Smooth muscle cell (in vitro differentiated cells): ENCODE data around the gene CDIP1. TPM values are rescaled to one million over a fixed set of nuclear protein-coding genes. Genes with fewer than 3 reads are reported as not detected.

Experiments
- DNase-seq: peaks from one replicate; lab custom pipeline; 2025; ENCODE audit not compliant: unreplicated experiment; lab: John Stamatoyannopoulos, UW
- H2AFZ ChIP-seq: fragments of 200-600 bp; sonication (generic); 2 replicates; pipeline ENCODE4 v1.6.0; 2016; ENCODE audit warnings: antibody characterized with exemption, low read depth, mild to moderate bottlenecking
- H3F3A ChIP-seq: fragments of 200-600 bp; sonication (generic); 2 replicates; pipeline ENCODE4 v1.6.0; 2017; ENCODE audit warnings: antibody characterized with exemption, low read depth
- H3K27ac ChIP-seq: fragments of 200-600 bp; sonication (generic); 2 replicates; pipeline ENCODE4 v1.5.1; 2016; ENCODE audit warnings: low read depth, mild to moderate bottlenecking
- H3K27me3 ChIP-seq: fragments of 200-600 bp; sonication (generic); 2 replicates; pipeline ENCODE4 v1.6.1; 2016; ENCODE audit warnings: low read depth, mild to moderate bottlenecking
- H3K36me3 ChIP-seq: fragments of 200-600 bp; sonication (generic); 2 replicates; pipeline ENCODE4 v1.5.1; 2016; ENCODE audit warnings: low read depth
- H3K4me1 ChIP-seq: fragments of 200-600 bp; sonication (generic); 2 replicates; pipeline ENCODE4 v1.5.1; 2016; ENCODE audit warnings: low read depth
- H3K4me2 ChIP-seq: fragments of 200-600 bp; sonication (generic); 2 replicates; pipeline ENCODE4 v1.6.0; 2016; ENCODE audit warnings: mild to moderate bottlenecking
- H3K4me3 ChIP-seq: fragments of 200-600 bp; sonication (generic); 2 replicates; pipeline ENCODE4 v1.5.1; 2016; ENCODE audit warnings: mild to moderate bottlenecking
- H3K79me2 ChIP-seq: fragments of 200-600 bp; sonication (generic); 2 replicates; pipeline ENCODE4 v1.6.0; 2016; ENCODE audit warnings: low read depth, mild to moderate bottlenecking
- H3K9ac ChIP-seq: fragments of 200-600 bp; sonication (generic); 2 replicates; pipeline ENCODE4 v1.6.0; 2016; ENCODE audit warnings: low read depth
- H3K9me3 ChIP-seq: fragments of 200-600 bp; sonication (generic); replicated peaks from 2 replicates; pipeline ENCODE4 v1.5.1; 2016; ENCODE audit warnings: low read depth
- H4K20me1 ChIP-seq: fragments of 200-600 bp; sonication (generic); 2 replicates; pipeline ENCODE4 v1.6.0; 2016; ENCODE audit warnings: low read depth
- CTCF ChIP-seq: fragments of 200-600 bp; sonication (generic); IDR thresholded peaks from 2 replicates; pipeline ENCODE4 v1.5.1; 2017; ENCODE audit warnings: borderline replicate concordance, mild to moderate bottlenecking, antibody characterized with exemption; ENCODE audit not compliant: insufficient read depth, poor library complexity, severe bottlenecking
- WGBS: methylation state at CpG from one replicate; pipeline ENCODE4 v1.1.7; 2016; ENCODE audit warnings: low lambda C conversion rate; 5-methylcytosine and 5-hydroxymethylcytosine counted together
- polyA plus RNA-seq: library from polyadenylated mRNA; unstranded; fragments of >200 nt; fragmentation: Nextera tagmentation; extraction: Ambion mirVana; gene quantifications from 2 replicates; pipeline ENCODE4 v1.2.1, GENCODE V29; 2016
- total RNA-seq: library from RNA; depleted of rRNA; stranded (reverse); fragments of >200 nt; gene quantifications from 2 replicates; pipeline ENCODE4 v1.2.3, GENCODE V29; 2014

CDIP1 gene
- total and polyA plus RNA-seq, 2 experiments from 2014 or later = 19.7 to 36.9 TPM

GRCh38 chr16:4534151-4534790, 4.3 kb downstream of the CDIP1 start:
- Histone ChIP-seq H3K27ac (no peak overlapping the region), H3K27me3 (no peaks in the 10 kb centered on the region), H3K36me3 (no peaks in the 10 kb centered on the region), H3K9ac (no peak overlapping the region), H2AFZ (no peak overlapping the region), H3F3A (peaks cover 10% of the 10 kb centered on the region), H3K4me2 (no peak overlapping the region), H3K9me3 (no peaks in the 10 kb centered on the region), H3K4me1 (peaks cover 18% of the 10 kb centered on the region), H3K4me3 (no peak overlapping the region), H3K79me2 (peaks cover 36% of the 10 kb centered on the region), H4K20me1 (peaks cover 61% of the 10 kb centered on the region)
- 90% methylated on average over 12 of the region's 13 CpGs for WGBS
- DNase-seq = no peak
- TF ChIP-seq CTCF = no peak

GRCh38 chr16:4533490-4533889, 5.1 kb downstream of the CDIP1 start:
- peaks cover 12% of the 10 kb centered on the region for H3F3A ChIP-seq
- 92% methylated on average over 6 of the region's 6 CpGs for WGBS
- no peaks in the 10 kb centered on the region for H3K36me3 ChIP-seq
- H3K27me3 ChIP-seq = no peaks in the 10 kb centered on the region
- no peak overlapping the region for H3K27ac ChIP-seq
- no peak overlapping the region for H2AFZ ChIP-seq
- H4K20me1 ChIP-seq = peaks cover 69% of the 10 kb centered on the region
- no peak overlapping the region for H3K4me3 ChIP-seq
- no peak overlapping the region for H3K4me2 ChIP-seq
- no peak overlapping the region for H3K9ac ChIP-seq
- no peak for TF ChIP-seq CTCF
- H3K4me1 ChIP-seq = peaks cover 21% of the 10 kb centered on the region
- no peaks in the 10 kb centered on the region for H3K9me3 ChIP-seq
- no peak for DNase-seq
- peaks cover 38% of the 10 kb centered on the region for H3K79me2 ChIP-seq

GRCh38 chr16:4532238-4532637, 6.3 kb downstream of the CDIP1 start:
- H3F3A ChIP-seq = peaks cover 12% of the 10 kb centered on the region
- no peaks in the 10 kb centered on the region for H3K9me3 ChIP-seq
- peaks cover 81% of the 10 kb centered on the region for H4K20me1 ChIP-seq
- H3K4me3 ChIP-seq = no peak overlapping the region
- no peak overlapping the region for H2AFZ ChIP-seq
- H3K27me3 ChIP-seq = no peaks in the 10 kb centered on the region
- 97% methylated on average over 10 of the region's 10 CpGs for WGBS
- no peak for DNase-seq
- H3K27ac ChIP-seq = no peak overlapping the region
- no peak overlapping the region for H3K4me2 ChIP-seq
- peaks cover 38% of the 10 kb centered on the region for H3K79me2 ChIP-seq
- H3K36me3 ChIP-seq = no peaks in the 10 kb centered on the region
- no peak for TF ChIP-seq CTCF
- no peak overlapping the region for H3K9ac ChIP-seq
- peaks cover 15% of the 10 kb centered on the region for H3K4me1 ChIP-seq

GRCh38 chr16:4531811-4532210, 6.8 kb downstream of the CDIP1 start:
- peak overlapping the region; percentile 49 for H3K27ac ChIP-seq

More at GRCh38 chr16:4531811-4532210, 6.8 kb downstream of the CDIP1 start:
- H3K27me3 ChIP-seq = no peaks in the 10 kb centered on the region
- 99% methylated on average over 8 of the region's 8 CpGs for WGBS
- H3F3A ChIP-seq = peaks cover 12% of the 10 kb centered on the region
- H4K20me1 ChIP-seq = peaks cover 86% of the 10 kb centered on the region
- H3K79me2 ChIP-seq = peaks cover 34% of the 10 kb centered on the region
- H3K4me3 ChIP-seq = no peak overlapping the region
- H3K9ac ChIP-seq = no peak overlapping the region
- DNase-seq = no peak
- no peak overlapping the region for H3K4me2 ChIP-seq
- no peak for TF ChIP-seq CTCF
- H2AFZ ChIP-seq = no peak overlapping the region
- no peaks in the 10 kb centered on the region for H3K9me3 ChIP-seq
- H3K36me3 ChIP-seq = no peaks in the 10 kb centered on the region
- H3K4me1 ChIP-seq = peaks cover 11% of the 10 kb centered on the region
